Stimulated activated CD8-positive, alpha-beta memory T cell treated with anti-CD3 and anti-CD28 coated beads, Interleukin-12 subunit alpha, Interleukin-12 subunit beta, amount 100 ng/mL, for 4 hours (primary cell): ENCODE data around the gene SNX10.
"Not testable (repeated sequence)": the region's sequence is repeated elsewhere in the genome, so short reads cannot be mapped to it uniquely, and the experiment has no call there.

Experiments
- DNase-seq: peaks from one replicate; pipeline ENCODE4 v3.0.0-alpha.2; 2020; ENCODE audit warnings: low read depth

Gene SNX10

DNA sequence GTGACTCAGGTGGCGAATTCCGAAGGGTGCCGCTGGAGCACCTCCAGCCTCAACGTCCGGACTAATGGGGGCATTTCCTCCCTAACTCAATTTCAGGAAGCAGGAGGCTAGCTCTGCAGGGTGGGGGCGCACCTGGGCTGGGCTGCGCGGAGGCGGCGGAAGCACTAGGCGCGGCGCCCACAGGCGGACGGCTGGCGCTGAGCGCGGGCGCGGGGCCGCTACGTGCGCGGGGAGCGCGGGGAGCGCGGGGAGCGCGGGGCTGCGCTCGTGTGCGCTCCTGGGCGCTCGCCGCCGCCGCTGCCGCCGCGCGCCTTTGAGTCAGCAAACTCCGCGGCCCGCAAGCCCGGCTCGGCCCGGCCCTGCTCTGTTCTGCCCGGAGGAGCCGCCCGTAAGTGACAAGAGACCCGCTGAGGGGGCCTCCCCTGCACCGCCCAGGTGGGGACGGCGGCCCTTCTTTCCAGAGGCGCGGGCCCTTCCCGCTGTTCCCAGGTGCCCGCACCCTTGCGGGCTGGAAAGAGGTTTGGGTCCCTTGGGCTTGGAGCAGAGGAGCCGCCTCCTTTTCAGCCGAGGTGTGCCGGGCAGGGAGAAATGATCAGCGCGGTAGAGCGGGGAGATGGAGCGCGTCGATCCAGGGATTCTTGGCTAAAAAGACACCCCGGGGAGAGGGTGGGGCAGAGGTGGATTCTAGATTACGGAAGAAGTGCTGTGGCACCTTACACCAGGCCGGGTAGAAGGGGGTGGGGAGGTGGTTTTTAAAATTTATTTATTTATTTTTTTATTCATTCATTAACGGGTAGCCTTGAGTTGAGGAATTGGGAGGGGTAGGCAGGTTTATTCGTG is at the start of gene SNX10:
TSS of gene SNX10 (plus strand) at position 164 of the 840 bp plus-strand sequence. CDS start 54,581 bp downstream, outside the sequence.
- DNase-seq: peak; percentile 53

DNA sequence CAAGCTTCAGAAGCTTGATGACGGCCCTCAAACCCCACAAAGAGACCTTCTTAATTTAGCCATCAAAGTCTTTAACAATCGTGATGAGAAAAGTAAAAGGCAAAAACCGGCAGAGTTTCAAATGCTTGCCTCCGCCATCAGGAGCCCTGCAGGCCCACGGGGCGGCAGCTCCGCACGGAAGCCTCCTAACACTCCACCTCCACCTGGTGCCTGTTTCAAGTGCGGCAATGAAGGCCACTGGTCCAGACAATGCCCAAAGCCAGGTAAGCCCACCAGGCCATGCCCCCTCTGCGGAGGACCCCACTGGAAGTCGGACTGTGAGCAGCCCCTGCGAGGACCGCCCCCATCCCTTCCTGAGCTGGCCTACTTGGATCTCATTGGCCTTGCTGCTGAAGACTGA is 46.5 kb upstream of the SNX10 start:
- no peak for DNase-seq

DNA sequence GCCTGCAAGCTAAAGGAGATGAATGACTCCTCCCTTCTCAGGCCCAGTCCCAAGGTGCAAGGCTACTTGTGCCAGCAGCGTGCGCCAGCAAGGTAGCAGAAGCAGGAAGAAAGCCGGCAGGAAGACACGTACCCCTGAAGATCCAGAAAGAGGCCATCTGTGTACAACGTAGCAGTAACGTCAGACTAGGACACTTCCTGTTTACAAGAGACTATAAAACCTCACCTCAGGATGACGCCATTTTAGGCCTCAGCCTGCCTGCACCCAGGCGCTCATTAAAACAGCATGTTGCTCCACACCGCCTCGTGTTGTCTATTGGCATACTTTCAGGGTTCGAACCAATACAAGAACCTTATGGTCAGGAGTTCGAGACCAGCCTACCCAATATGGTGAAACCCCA is 41.4 kb upstream of the SNX10 start:
- DNase-seq: no peak

- DNase-seq: not testable (repeated sequence)
These were observed 29.8 kb upstream of the SNX10 start for GRCh38 chr7:26261866-26262265.

GRCh38 chr7:26265065-26265464 is 26.6 kb upstream of the SNX10 start:
- DNase-seq: no peak

GRCh38 chr7:26265499-26266075 is 26.1 kb upstream of the SNX10 start:
- DNase-seq: no peak

- no peak for DNase-seq
These were observed 24.0 kb upstream of the SNX10 start for GRCh38 chr7:26267601-26268166.

DNA sequence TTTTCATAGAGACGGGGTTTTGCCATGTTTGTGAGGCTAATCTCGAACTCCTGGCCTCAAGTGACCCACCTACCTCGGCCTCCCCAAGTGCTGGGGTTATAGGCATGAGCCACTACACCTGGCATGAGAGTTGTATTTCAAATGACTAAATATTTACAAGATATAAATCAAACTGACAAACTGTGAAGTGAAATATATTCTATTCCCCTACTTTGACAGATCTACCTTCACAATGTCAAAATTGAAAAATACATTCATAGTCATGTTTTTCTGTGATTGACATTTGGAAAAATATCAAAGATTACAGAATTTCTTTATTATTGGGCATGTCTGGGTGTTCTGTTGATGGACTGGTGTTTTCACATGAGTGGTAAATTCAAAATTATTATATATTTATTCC is 16.4 kb upstream of the SNX10 start:
- DNase-seq: no peak

GRCh38 chr7:26278770-26279169 is 12.9 kb upstream of the SNX10 start:
- DNase-seq: no peak

GRCh38 chr7:26279405-26279804 is 12.3 kb upstream of the SNX10 start:
- no peak for DNase-seq

DNA sequence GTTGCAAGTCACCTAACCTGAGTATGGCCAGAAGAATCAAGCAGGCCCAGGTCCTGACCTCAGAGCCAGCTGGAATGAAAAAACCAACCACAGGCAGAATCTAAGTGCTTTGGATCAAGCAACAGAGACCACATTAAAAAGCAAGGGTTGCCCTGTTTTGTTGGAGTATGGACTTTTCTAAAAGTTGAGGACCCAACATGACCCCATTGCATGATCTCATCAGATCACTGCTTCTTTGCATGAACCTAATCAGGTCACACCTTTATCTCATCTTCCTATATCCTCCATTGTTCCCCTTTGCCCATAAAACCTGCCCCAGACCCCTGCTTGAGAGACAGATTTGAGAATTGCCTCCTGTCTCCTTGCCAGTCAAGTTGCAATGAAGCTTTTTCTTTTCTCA is 11.6 kb upstream of the SNX10 start:
- DNase-seq: no peak

- DNase-seq: no peak
These were observed 10.9 kb upstream of the SNX10 start for GRCh38 chr7:26280723-26281122.

DNA sequence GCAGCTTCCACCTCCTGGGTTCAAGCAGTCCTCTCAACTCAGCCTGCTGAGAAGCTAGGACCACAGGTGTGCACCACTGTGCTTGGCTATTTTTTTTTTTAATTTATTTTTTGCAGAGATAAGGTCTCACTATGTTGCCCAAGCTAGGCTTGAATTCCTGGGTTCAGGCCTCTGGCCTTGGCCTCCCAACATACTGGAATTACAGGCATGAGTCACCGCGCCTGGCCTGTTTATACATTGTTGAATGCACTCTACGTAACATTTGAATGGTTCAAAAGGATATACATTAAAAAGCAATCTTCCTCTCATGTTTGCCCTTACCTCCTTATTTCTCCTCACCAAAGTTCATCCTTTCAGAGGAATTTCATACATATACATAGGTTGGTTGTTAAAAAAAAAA is 7.2 kb upstream of the SNX10 start:
- DNase-seq: no peak

- DNase-seq: no peak
These were observed 6.5 kb upstream of the SNX10 start for GRCh38 chr7:26284995-26285632.

DNA sequence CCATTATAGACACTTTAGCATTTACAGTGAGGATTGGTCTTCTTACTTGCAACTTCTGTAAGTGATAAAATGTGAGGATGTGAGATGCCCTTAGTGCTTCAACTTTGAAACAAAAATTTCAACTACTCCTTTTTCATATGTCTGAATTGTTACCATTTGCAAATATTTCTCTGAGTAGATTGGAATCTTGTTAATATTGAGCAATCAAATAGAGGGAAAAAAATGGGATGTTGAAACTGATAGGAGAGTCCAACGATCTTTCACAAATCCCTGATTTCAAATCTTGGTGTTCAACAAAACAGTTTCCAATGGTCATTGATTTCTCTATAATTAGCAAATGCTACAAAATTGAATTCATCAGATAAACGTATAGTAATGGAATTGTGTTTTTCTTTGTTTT is 5.5 kb upstream of the SNX10 start:
- DNase-seq: no peak

GRCh38 chr7:26288126-26288525 is 3.5 kb upstream of the SNX10 start:
- not testable (repeated sequence) for DNase-seq

DNA sequence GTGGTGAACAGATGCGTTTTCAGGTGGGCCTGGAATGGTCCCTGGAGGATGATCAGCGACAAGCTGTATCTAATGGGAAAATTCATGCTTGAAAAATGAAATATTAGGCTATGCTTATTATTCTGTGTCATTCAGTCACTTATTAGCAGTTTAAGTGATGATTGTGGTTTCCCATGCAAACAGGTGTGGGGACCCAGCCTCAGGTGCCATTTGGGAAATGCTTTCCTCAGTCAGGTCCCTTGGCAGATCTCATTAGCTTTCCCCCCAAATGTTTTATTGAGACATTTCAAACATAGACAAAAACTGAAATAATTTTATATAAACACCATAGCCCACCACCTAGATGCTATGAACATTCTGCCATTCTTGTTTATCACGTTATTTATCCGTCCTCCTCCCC is 411 bp upstream of the SNX10 start:
- DNase-seq: no peak

DNA sequence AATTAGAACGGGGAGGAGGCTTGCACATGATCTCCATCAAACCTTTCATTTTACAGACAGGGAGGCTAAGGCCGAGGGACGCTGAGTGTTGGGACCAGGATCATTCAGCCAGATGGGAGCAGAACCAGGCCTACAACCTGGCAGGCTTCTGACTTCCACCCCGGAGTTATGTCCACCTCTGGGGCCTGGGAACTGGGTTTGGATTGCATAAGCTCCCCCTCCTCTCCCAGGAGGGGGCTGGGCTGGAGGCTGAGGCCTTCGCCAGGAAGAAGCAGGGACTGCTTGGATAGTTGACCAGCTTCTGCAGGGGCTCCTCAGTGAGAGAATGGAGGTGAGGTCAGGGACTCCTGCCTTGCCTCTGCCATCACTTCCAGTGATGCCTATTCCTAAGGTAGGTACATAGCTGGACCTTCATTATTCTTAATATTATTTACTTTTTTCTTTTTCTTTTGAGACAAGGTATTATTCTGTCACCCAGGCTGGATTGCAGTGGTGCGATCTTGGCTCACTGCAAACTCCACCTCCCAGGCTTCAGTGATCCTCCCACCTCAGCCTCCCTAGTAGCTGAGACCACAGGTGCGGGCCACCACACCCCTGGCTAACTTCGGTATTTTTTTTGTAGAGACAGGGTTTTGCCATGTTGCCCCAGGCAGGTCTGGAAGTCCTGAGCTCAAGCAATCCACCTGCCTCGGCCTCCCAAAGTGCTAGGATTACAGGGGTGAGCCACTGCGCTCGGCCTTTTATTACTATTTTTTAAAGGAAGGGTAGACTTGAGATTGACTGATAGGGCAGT is 1.3 kb downstream of the SNX10 start:
- DNase-seq: no peak

GRCh38 chr7:26293569-26294308 is 2.1 kb downstream of the SNX10 start:
- DNase-seq: peak; percentile 40

DNA sequence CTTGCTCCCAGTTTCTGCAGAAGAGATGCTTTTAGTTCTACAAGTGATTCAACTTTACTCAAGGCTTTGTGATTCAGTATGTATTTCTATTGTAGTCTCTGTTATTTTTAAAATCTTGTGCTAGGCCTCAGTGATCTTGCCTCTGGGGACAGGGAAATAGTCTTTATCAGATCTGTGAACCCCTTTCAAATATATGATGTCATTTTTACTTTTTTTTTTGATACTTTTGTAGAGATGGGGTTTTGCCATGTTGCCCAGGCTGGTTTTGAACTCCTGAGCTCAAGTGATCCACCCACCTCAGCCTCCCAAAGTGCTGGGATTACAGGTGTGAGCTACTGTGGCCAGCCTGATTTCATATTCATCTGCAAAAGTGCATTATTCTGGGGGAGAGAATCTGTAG is 3.4 kb downstream of the SNX10 start:
- DNase-seq: no peak

- DNase-seq: no peak
These were observed 3.9 kb downstream of the SNX10 start for GRCh38 chr7:26295586-26295985.
